Astrocyte (in vitro differentiated cells and primary cell): Measurements from ENCODE around the gene DGUOK.
"Not testable (repeated sequence)": the region's sequence is repeated elsewhere in the genome, so short reads cannot be mapped to it uniquely, and the experiment has no call there.

Experiments used
- EZH2 ChIP-seq: IDR thresholded peaks from 2 replicates; pipeline ENCODE4 v1.6.1; 2012; ENCODE audit warnings: mild to moderate bottlenecking, low read length, inconsistent platforms; ENCODE audit not compliant: insufficient read depth
- TF ChIP-seq, protein P1 (sequence below): IDR thresholded peaks from 2 replicates; pipeline ENCODE4 v1.5.1; 2011; ENCODE audit warnings: low read depth, mild to moderate bottlenecking, inconsistent platforms, low read length, moderate library complexity; ENCODE audit not compliant: insufficient read depth

DNA sequence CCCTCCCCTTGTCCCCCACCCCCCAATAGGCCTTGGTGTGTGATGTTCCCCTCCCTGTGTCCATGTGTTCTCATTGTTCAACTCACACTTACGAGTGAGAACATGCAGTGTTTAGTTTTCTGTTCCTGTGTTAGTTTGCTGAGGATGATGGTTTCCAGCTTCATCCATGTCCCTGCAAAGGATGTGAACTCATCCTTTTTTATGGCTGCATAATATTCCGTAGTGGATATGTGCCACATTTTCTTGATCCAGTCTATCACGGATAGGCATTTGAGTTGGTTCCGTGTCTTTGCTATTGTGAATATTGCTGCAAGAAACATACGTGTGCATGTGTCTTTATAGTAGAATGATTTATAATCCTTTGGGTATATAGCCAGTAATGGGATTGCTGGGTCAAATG lies 48.7 kb upstream of the DGUOK start:
- TF ChIP-seq, protein P1, sequence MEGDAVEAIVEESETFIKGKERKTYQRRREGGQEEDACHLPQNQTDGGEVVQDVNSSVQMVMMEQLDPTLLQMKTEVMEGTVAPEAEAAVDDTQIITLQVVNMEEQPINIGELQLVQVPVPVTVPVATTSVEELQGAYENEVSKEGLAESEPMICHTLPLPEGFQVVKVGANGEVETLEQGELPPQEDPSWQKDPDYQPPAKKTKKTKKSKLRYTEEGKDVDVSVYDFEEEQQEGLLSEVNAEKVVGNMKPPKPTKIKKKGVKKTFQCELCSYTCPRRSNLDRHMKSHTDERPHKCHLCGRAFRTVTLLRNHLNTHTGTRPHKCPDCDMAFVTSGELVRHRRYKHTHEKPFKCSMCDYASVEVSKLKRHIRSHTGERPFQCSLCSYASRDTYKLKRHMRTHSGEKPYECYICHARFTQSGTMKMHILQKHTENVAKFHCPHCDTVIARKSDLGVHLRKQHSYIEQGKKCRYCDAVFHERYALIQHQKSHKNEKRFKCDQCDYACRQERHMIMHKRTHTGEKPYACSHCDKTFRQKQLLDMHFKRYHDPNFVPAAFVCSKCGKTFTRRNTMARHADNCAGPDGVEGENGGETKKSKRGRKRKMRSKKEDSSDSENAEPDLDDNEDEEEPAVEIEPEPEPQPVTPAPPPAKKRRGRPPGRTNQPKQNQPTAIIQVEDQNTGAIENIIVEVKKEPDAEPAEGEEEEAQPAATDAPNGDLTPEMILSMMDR = not testable (repeated sequence)
- TF ChIP-seq EZH2 = not testable (repeated sequence)
